Panc1 (cell line): ENCODE results near the gene MRPL4. TPM values are rescaled to one million over a fixed set of nuclear protein-coding genes. Genes with fewer than 3 reads are reported as not detected.

Experiments
- ATAC-seq: fragments of 200-7000 bp; cut with Tn5 transposase; 2 replicates; pipeline ENCODE4 v1.9.1; 2020; ENCODE audit warnings: mild to moderate bottlenecking, moderate library complexity
- BruUV-seq: library from RNA; stranded (reverse); fragments of 400-500 nt; replicated peaks from 2 replicates; lab custom pipeline; 2021; lab: Mats Ljungman, UMichigan
- CTCF ChIA-PET: fragments of 300-600 bp; sonication (Branson Sonifier 250); formaldehyde crosslinking; loops from one replicate; lab custom pipeline; 2022; ENCODE audit warnings: antibody characterized with exemption; lab: Charles Lee
- POLR2A ChIA-PET: fragments of 300-600 bp; sonication (Branson Sonifier 250); formaldehyde crosslinking; loops from one replicate; lab custom pipeline; 2022; ENCODE audit warnings: antibody characterized with exemption; lab: Charles Lee
- DNase-seq: peaks from one replicate; pipeline ENCODE4 v3.0.0-alpha.2; 2010; ENCODE audit warnings: low read depth, low spot score
- H3K27ac ChIP-seq: 2 replicates; pipeline ENCODE4 v1.5.1; 2011; ENCODE audit warnings: mild to moderate bottlenecking, low read length, inconsistent platforms
- H3K27me3 ChIP-seq: fragments of 200-500 bp; sonication (Bioruptor generic); 2 replicates; pipeline ENCODE4 v1.6.0; 2014; ENCODE audit warnings: low read length, inconsistent platforms; ENCODE audit not compliant: control insufficient read depth, insufficient read depth
- H3K36me3 ChIP-seq: fragments of 200-500 bp; sonication (Bioruptor generic); 2 replicates; pipeline ENCODE4 v1.5.1; 2014; ENCODE audit warnings: inconsistent platforms, mild to moderate bottlenecking, low read length, moderate library complexity; ENCODE audit not compliant: control insufficient read depth, insufficient read depth
- H3K4me1 ChIP-seq: 2 replicates; pipeline ENCODE4 v1.5.1; 2011; ENCODE audit warnings: inconsistent platforms, mild to moderate bottlenecking, low read length, moderate library complexity; ENCODE audit not compliant: control insufficient read depth, insufficient read depth
- H3K4me3 ChIP-seq, 2 experiments: 2 replicates each; pipeline ENCODE4 v1.5.1; 2011 to 2012; ENCODE audit warnings: low read depth in 2 of 2, low read length in 2 of 2, mild to moderate bottlenecking in 2 of 2, inconsistent platforms in 1 of 2, moderate library complexity in 1 of 2
- H3K9me3 ChIP-seq: fragments of 200-500 bp; sonication (Bioruptor generic); 2 replicates; pipeline ENCODE4 v1.5.1; 2014; ENCODE audit warnings: low read depth, mild to moderate bottlenecking, inconsistent platforms, low read length, moderate library complexity; ENCODE audit not compliant: control insufficient read depth, insufficient read depth
- POLR2AphosphoS5 ChIP-seq: IDR thresholded peaks from 2 replicates; pipeline ENCODE4 v1.6.1; 2012; ENCODE audit warnings: mild to moderate bottlenecking, low read depth, low read length, moderate library complexity
- REST ChIP-seq, 2 experiments: IDR thresholded peaks; 2 replicates each; pipeline ENCODE4 v1.6.1; 2011 to 2012; ENCODE audit warnings: low read depth in 2 of 2, control low read depth in 1 of 2, low read length in 1 of 2, mild to moderate bottlenecking in 1 of 2, moderate library complexity in 1 of 2; ENCODE audit not compliant: insufficient read depth in 1 of 2
- SIN3A ChIP-seq: IDR thresholded peaks from 2 replicates; pipeline ENCODE4 v1.6.1; 2012; ENCODE audit warnings: low read depth, mild to moderate bottlenecking, low read length, moderate library complexity, borderline replicate concordance; ENCODE audit not compliant: insufficient read depth
- TCF7L2 ChIP-seq: IDR thresholded peaks from 2 replicates; pipeline ENCODE4 v1.6.1; 2011; ENCODE audit warnings: mild to moderate bottlenecking, low read depth, low read length, inconsistent platforms
- in situ Hi-C: cut with HindIII; loops from 2 replicates; pipeline ENCODE4 v1.10.0; 2016; ENCODE audit warnings: low sequenced_read_pairs, low pct_unique_long_range_greater_than_20kb
- intact Hi-C: fragments of 100-400 bp; cut with micrococcal nuclease; formaldehyde crosslinking; loops from one replicate; pipeline ENCODE4 v1.10.0; 2022; ENCODE audit not compliant: unreplicated experiment
- total RNA-seq: library from RNA; stranded (reverse); gene quantifications from one replicate; pipeline ENCODE4 v1.2.1, GENCODE V29; 2021; ENCODE audit not compliant: unreplicated experiment
- TF ChIP-seq, protein P1 (sequence below): fragments of 450-650 bp; IDR thresholded peaks from 2 replicates; pipeline ENCODE4 v1.5.1; 2017; ENCODE audit warnings: mild to moderate bottlenecking

Gene MRPL4
- total RNA-seq, 1 experiment from 2014 or later, result 62.8 TPM

- H3K9me3 ChIP-seq, result no peaks in the 10 kb centered on the region
- no peak for DNase-seq
- H3K4me1 ChIP-seq, result no peaks in the 10 kb centered on the region
- no TSS peak for BruUV-seq
- H3K36me3 ChIP-seq, result no peaks in the 10 kb centered on the region
- intact Hi-C loops, result no loop called here
- POLR2A ChIA-PET, result no interaction called here
- no peak overlapping the region for H3K27ac ChIP-seq
- in situ Hi-C loops, result no loop called here
- H3K27me3 ChIP-seq, result no peaks in the 10 kb centered on the region
- H3K4me3 ChIP-seq, result peak overlapping the region; percentile 69
- no peak for ATAC-seq
- TF ChIP-seq TCF7L2 (no peak), REST (IDR thresholded peaks at IDR 0.05; ENCODE audit: insufficient read depth in 1 of 2, low read depth in 2 of 2, low read length in 1 of 2) (no peak), POLR2AphosphoS5 (no peak), SIN3A (no peak)
- TF ChIP-seq, protein P1, sequence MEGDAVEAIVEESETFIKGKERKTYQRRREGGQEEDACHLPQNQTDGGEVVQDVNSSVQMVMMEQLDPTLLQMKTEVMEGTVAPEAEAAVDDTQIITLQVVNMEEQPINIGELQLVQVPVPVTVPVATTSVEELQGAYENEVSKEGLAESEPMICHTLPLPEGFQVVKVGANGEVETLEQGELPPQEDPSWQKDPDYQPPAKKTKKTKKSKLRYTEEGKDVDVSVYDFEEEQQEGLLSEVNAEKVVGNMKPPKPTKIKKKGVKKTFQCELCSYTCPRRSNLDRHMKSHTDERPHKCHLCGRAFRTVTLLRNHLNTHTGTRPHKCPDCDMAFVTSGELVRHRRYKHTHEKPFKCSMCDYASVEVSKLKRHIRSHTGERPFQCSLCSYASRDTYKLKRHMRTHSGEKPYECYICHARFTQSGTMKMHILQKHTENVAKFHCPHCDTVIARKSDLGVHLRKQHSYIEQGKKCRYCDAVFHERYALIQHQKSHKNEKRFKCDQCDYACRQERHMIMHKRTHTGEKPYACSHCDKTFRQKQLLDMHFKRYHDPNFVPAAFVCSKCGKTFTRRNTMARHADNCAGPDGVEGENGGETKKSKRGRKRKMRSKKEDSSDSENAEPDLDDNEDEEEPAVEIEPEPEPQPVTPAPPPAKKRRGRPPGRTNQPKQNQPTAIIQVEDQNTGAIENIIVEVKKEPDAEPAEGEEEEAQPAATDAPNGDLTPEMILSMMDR, result no peak
- CTCF ChIA-PET, result no interaction called here
These were observed 21.7 kb upstream of the MRPL4 start for GRCh38 chr19:10230173-10230860.

DNA sequence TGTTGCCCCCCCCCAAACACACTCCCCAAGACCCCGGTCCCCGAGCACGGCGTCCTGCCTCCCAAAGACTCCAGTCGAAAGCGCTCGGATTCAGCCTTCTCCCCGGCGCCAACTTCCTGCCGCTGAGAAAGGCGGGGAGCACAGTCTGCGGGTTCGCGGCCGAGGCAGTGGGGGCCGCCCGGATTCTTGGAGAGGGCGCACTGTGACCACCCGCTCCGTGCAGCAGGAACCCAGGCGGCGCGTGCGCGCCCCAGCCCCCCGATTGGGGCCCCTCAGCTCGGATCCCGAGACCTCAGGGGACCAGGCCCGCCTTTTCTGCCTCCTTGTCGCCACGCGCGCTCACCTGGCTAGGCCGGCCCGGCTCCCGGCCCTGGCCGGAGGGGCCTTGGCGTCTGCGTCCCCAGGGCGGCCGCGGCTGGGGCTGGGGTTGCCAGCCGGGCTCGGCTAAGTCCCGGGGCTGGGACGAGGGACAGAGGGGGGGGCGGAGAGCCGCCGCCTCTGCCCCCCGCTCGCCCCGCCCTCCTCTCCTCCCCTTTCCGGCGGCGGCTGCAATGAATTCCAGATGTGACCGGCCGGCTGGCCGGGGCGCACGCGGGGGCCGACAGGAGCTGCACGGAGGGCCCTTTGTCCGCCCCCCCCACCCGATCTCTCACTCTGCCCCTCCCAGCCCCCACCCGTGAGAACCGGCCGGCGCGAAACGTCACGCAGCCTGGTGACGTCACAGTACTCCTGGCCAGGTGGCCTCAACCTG lies 21.0 kb upstream of the MRPL4 start, which contains the start of gene S1PR2:
TSS of gene S1PR2 (minus strand) at position 471 of the 751 bp plus-strand sequence. CDS start 6,426 bp downstream, outside the sequence.
- no peak for TF ChIP-seq POLR2AphosphoS5
- TF ChIP-seq SIN3A, result no peak
- TF ChIP-seq, protein P1, result no peak
- TF ChIP-seq REST (IDR thresholded peaks at IDR 0.05; ENCODE audit: insufficient read depth in 1 of 2, low read depth in 2 of 2, low read length in 1 of 2), result no peak
- ATAC-seq (peak; percentile 90), DNase-seq (no peak)
- intact Hi-C loops (no loop called here), in situ Hi-C loops (no loop called here)
- Histone ChIP-seq H3K27me3 (no peaks in the 10 kb centered on the region), H3K4me1 (no peaks in the 10 kb centered on the region), H3K27ac (0 out of 2 replicates have a peak within 1 kb of the TSS, but pooled peaks have one; percentile 39), H3K4me3 (peak within 1 kb of the TSS; percentile 69), H3K9me3 (no peaks in the 10 kb centered on the region), H3K36me3 (no peaks in the 10 kb centered on the region)
- BruUV-seq, result no TSS peak
- ChIA-PET CTCF (no interaction called here), POLR2A (no interaction called here)
